BLaER1 (cell line): ENCODE results near the gene GIGYF1.
"Not testable (repeated sequence)": the region's sequence is repeated elsewhere in the genome, so short reads cannot be mapped to it uniquely, and the experiment has no call there.

Source experiments
- H3K27ac ChIP-seq: shearing (Covaris generic); formaldehyde crosslinking; 2 replicates; pipeline ENCODE4 v1.8.1; 2022
- H3K27me3 ChIP-seq: shearing (Covaris generic); formaldehyde crosslinking; 2 replicates; pipeline ENCODE4 v1.8.1; 2022
- H3K36me3 ChIP-seq: shearing (Covaris generic); formaldehyde crosslinking; 2 replicates; pipeline ENCODE4 v1.8.1; 2022
- H3K4me1 ChIP-seq: shearing (Covaris generic); formaldehyde crosslinking; 2 replicates; pipeline ENCODE4 v1.8.1; 2022
- H3K4me2 ChIP-seq: shearing (Covaris generic); formaldehyde crosslinking; 2 replicates; pipeline ENCODE4 v1.8.1; 2022
- H3K4me3 ChIP-seq: shearing (Covaris generic); formaldehyde crosslinking; 2 replicates; pipeline ENCODE4 v1.8.1; 2022
- H3K9ac ChIP-seq: shearing (Covaris generic); formaldehyde crosslinking; 2 replicates; pipeline ENCODE4 v1.8.1; 2022
- H3K9me3 ChIP-seq: shearing (Covaris generic); formaldehyde crosslinking; 2 replicates; pipeline ENCODE4 v1.8.1; 2022
- H4K20me1 ChIP-seq: shearing (Covaris generic); formaldehyde crosslinking; 2 replicates; pipeline ENCODE4 v1.8.1; 2022
- Cebpa-rat ChIP-seq: shearing (Covaris generic); IDR thresholded peaks from 2 replicates; pipeline ENCODE4 v1.8.1; 2022

GIGYF1 gene

DNA sequence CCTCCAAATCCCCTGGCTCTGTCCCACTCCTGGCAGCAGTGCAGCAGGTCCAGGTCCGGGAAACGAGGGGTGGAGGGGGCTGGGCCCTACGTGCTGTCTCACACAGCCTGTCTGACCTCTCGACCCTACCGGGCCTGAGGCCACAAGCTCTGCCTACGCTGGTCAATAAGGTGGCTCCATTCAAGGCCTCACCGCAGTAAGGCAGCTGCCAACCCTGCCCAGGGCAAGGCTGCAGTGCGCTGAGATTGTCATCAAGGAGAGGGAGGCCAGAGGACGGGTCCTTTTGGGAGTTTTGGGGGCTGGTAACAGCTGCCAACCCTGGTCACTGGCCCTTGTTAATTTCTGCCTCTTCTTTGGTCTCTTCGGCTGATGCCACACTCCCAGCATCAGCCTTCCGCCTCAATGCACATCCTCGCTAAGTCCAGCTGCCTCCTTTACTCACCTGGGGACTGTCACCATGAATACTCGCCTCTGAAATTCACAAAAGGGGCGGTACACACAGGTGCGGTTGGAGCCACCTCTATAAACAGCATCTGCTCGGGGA is 29.8 kb upstream of the GIGYF1 start:
- H3K4me3 ChIP-seq: no peak overlapping the region
- H3K4me1 ChIP-seq: peaks cover 13% of the 10 kb centered on the region
- TF ChIP-seq Cebpa-rat: no peak
- peaks cover 43% of the 10 kb centered on the region for H3K27me3 ChIP-seq
- peaks cover 6% of the 10 kb centered on the region; the same call in 1 of the 2 replicates for H3K9me3 ChIP-seq
- H3K27ac ChIP-seq: no peak overlapping the region
- no peaks in the 10 kb centered on the region for H3K36me3 ChIP-seq
- H3K4me2 ChIP-seq: no peak overlapping the region
- H3K9ac ChIP-seq: no peak overlapping the region
- no peaks in the 10 kb centered on the region for H4K20me1 ChIP-seq

DNA sequence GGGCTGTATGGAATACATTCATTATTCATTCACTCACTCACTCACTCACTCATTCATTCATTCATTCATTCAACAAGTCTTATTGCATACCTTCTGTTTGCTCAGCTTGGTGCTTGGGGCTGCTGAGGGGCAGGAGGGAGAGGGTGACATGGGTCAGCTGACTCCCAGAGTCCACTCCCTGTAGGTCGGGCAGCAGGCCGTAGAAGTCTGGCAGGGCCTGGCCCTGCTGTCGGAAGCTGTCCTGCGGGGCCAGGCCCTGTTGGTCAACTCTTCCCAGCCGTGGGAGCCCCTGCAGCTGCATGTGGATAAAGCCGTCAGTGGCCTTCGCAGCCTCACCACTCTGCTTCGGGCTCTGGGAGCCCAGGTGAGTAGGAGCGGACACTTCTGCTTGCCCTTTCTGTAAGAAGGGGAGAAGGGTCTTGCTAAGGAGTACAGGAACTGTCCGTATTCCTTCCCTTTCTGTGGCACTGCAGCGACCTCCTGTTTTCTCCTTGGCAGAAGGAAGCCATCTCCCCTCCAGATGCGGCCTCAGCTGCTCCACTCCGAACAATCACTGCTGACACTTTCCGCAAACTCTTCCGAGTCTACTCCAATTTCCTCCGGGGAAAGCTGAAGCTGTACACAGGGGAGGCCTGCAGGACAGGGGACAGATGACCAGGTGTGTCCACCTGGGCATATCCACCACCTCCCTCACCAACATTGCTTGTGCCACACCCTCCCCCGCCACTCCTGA is 28.6 kb upstream of the GIGYF1 start:
- no peaks in the 10 kb centered on the region for H4K20me1 ChIP-seq
- H3K9me3 ChIP-seq: peaks cover 13% of the 10 kb centered on the region
- no peak overlapping the region for H3K4me3 ChIP-seq
- no peak overlapping the region for H3K9ac ChIP-seq
- H3K4me1 ChIP-seq: peaks cover 13% of the 10 kb centered on the region
- H3K27me3 ChIP-seq: peaks cover 43% of the 10 kb centered on the region
- H3K27ac ChIP-seq: no peak overlapping the region
- no peaks in the 10 kb centered on the region for H3K36me3 ChIP-seq
- TF ChIP-seq Cebpa-rat: no peak
- no peak overlapping the region for H3K4me2 ChIP-seq

DNA sequence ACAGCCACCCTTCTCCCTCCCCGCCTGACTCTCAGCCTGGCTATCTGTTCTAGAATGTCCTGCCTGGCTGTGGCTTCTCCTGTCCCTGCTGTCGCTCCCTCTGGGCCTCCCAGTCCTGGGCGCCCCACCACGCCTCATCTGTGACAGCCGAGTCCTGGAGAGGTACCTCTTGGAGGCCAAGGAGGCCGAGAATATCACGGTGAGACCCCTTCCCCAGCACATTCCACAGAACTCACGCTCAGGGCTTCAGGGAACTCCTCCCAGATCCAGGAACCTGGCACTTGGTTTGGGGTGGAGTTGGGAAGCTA is 27.4 kb upstream of the GIGYF1 start:
- Histone ChIP-seq H4K20me1 (no peaks in the 10 kb centered on the region), H3K27ac (no peak overlapping the region), H3K9ac (no peak overlapping the region), H3K27me3 (peaks cover 43% of the 10 kb centered on the region), H3K4me3 (no peak overlapping the region), H3K4me1 (peaks cover 13% of the 10 kb centered on the region), H3K9me3 (peaks cover 15% of the 10 kb centered on the region), H3K4me2 (no peak overlapping the region), H3K36me3 (no peaks in the 10 kb centered on the region)
- no peak for TF ChIP-seq Cebpa-rat

DNA sequence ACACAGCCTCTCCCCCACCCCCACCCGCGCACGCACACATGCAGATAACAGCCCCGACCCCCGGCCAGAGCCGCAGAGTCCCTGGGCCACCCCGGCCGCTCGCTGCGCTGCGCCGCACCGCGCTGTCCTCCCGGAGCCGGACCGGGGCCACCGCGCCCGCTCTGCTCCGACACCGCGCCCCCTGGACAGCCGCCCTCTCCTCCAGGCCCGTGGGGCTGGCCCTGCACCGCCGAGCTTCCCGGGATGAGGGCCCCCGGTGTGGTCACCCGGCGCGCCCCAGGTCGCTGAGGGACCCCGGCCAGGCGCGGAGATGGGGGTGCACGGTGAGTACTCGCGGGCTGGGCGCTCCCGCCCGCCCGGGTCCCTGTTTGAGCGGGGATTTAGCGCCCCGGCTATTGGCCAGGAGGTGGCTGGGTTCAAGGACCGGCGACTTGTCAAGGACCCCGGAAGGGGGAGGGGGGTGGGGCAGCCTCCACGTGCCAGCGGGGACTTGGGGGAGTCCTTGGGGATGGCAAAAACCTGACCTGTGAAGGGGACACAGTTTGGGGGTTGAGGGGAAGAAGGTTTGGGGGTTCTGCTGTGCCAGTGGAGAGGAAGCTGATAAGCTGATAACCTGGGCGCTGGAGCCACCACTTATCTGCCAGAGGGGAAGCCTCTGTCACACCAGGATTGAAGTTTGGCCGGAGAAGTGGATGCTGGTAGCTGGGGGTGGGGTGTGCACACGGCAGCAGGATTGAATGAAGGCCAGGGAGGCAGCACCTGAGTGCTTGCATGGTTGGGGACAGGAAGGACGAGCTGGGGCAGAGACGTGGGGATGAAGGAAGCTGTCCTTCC is 26.8 kb upstream of the GIGYF1 start:
- Histone ChIP-seq H3K4me1 (peaks cover 13% of the 10 kb centered on the region), H3K9ac (no peak overlapping the region), H3K9me3 (peaks cover 15% of the 10 kb centered on the region), H3K4me2 (peak overlapping the region; percentile 74), H3K27me3 (peaks cover 43% of the 10 kb centered on the region), H3K36me3 (no peaks in the 10 kb centered on the region), H4K20me1 (no peaks in the 10 kb centered on the region), H3K27ac (no peak overlapping the region), H3K4me3 (no peak overlapping the region)
- TF ChIP-seq Cebpa-rat: no peak

DNA sequence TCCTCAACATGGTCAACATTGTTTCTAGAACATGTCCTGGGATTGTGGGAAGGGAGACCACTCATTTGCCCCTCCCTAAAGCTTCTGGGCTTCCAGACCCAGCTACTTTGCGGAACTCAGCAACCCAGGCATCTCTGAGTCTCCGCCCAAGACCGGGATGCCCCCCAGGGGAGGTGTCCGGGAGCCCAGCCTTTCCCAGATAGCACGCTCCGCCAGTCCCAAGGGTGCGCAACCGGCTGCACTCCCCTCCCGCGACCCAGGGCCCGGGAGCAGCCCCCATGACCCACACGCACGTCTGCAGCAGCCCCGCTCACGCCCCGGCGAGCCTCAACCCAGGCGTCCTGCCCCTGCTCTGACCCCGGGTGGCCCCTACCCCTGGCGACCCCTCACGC is 26.2 kb upstream of the GIGYF1 start, which contains the start of gene EPO:
TSS of gene EPO (plus strand) at position 190 of the 392 bp plus-strand sequence. CDS start 513 bp downstream, outside the sequence.
- Histone ChIP-seq H4K20me1 (no peaks in the 10 kb centered on the region), H3K9ac (no peak within 1 kb of the TSS), H3K9me3 (peaks cover 15% of the 10 kb centered on the region), H3K4me1 (peaks cover 13% of the 10 kb centered on the region), H3K4me2 (peak within 1 kb of the TSS; percentile 74), H3K27me3 (peaks cover 43% of the 10 kb centered on the region), H3K27ac (no peak within 1 kb of the TSS), H3K4me3 (no peak within 1 kb of the TSS), H3K36me3 (no peaks in the 10 kb centered on the region)
- TF ChIP-seq Cebpa-rat: no peak

DNA sequence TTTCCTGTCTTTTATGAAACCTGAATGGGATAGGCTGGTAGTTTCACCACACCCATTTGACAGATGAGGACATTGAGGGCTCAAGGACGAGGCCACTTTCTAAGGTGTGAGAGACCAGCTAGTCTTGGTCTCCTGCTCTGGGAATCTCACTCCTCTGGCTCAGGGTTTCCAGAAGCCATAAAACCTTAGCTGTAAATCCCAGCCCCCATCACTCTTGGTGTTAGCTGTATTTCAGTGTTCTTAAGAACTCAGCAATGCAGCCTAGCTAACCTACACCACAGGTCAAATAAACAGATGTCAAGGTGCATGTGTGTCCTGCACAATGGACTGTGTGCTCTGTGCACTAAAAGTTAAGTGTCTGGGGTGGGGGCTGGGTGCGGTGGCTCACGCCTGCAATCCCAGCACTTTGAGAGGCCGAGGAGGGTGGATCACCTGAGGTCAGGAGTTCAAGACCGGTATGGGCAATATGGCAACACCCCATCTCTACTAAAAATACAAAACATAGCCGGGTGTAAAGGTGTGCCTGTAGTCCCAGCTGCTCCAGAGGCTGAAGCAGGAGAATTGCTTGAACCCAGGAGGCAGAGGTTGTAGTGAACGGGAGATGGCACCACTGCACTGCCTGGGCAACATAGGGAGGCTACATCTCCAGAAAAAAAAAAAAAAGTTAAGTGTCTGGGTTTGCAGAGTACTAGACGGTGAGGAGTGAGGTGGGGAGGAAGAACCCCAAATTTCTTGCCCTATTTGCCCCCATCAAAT is 25.7 kb upstream of the GIGYF1 start:
- no peaks in the 10 kb centered on the region for H4K20me1 ChIP-seq
- H3K4me2 ChIP-seq: peak overlapping the region; percentile 74
- peaks cover 13% of the 10 kb centered on the region for H3K4me1 ChIP-seq
- H3K9ac ChIP-seq: no peak overlapping the region
- H3K9me3 ChIP-seq: peaks cover 15% of the 10 kb centered on the region
- no peak for TF ChIP-seq Cebpa-rat
- no peaks in the 10 kb centered on the region for H3K36me3 ChIP-seq
- no peak overlapping the region for H3K4me3 ChIP-seq
- no peak overlapping the region for H3K27ac ChIP-seq
- H3K27me3 ChIP-seq: peaks cover 43% of the 10 kb centered on the region

DNA sequence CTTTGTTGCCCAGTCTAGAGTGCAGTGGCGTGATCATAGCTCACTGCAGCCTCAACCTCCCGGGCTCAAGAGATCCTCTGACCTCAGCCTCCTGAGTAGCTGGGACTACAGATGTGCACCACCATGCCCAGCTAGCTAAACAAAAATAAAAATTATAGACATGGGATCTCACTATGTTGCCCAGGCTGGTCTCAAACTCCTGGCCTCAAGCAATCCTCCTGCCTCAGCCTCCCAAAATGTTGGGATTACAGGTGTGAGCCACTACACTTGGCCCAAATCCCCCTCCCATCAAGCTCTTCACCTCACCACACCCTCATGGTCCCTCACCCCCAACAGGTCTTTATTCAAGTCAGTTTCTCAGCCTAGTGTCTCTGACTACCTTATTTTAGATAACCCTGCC is 23.0 kb upstream of the GIGYF1 start:
- peaks cover 13% of the 10 kb centered on the region for H3K4me1 ChIP-seq
- not testable (repeated sequence) for H3K27ac ChIP-seq, H4K20me1 ChIP-seq, H3K36me3 ChIP-seq, H3K9ac ChIP-seq, H3K4me3 ChIP-seq, H3K4me2 ChIP-seq
- H3K27me3 ChIP-seq: peaks cover 28% of the 10 kb centered on the region
- H3K9me3 ChIP-seq: peaks cover 15% of the 10 kb centered on the region

DNA sequence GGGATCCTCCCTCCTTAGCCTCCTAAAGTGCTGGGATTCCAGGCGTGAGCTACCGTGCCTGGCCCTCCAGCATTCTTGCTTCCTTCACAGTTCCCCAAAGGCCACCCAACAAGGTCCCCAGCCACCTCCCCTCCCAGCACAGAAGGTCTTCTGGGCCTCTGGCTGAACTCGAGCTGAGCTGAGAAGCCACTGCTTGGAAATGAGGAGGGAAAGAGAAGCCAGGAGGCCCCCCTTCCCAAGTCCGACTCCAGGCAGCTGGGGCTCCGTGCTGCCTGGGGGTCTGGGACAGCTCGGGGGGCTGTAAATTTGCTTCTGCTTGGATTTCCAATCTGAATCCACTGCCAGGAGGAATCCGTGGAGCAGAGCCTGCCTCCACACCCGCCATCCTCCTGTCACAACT is 20.7 kb upstream of the GIGYF1 start:
- H3K4me1 ChIP-seq: peaks cover 3% of the 10 kb centered on the region
- no peaks in the 10 kb centered on the region for H3K36me3 ChIP-seq
- no peak for TF ChIP-seq Cebpa-rat
- H4K20me1 ChIP-seq: no peaks in the 10 kb centered on the region
- H3K9me3 ChIP-seq: peaks cover 15% of the 10 kb centered on the region
- H3K4me2 ChIP-seq: no peak overlapping the region
- peaks cover 5% of the 10 kb centered on the region for H3K27me3 ChIP-seq
- no peak overlapping the region for H3K4me3 ChIP-seq
- H3K9ac ChIP-seq: no peak overlapping the region
- H3K27ac ChIP-seq: no peak overlapping the region

DNA sequence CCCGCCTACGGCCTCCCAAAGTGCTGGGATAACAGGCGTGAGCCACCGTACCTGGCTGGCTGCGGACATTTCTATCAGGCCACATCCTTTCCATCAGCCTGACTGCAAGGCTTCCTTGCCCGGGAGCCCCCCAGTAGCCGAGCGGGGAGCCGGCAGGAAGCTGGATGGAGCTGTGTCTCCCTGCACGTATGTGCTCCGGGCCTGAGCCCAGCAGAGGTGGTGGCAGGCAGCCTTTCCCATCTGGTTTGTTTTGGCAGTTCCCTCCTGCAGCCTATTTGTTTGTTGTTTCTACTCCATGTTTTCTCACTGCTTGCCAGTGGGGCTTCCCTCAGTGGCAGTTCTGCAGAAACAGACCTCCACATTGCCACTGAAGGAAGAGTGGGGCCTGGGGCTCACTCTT is 17.3 kb upstream of the GIGYF1 start:
- Histone ChIP-seq H3K4me2 (no peak overlapping the region), H3K4me3 (no peak overlapping the region), H4K20me1 (peaks cover 16% of the 10 kb centered on the region), H3K4me1 (peaks cover 31% of the 10 kb centered on the region), H3K27ac (no peak overlapping the region), H3K27me3 (no peaks in the 10 kb centered on the region), H3K9me3 (no peaks in the 10 kb centered on the region), H3K9ac (no peak overlapping the region), H3K36me3 (peaks cover 24% of the 10 kb centered on the region)
- no peak for TF ChIP-seq Cebpa-rat
